Choroid plexus epithelial cell (primary cell): ENCODE measurements around the gene PIGH.
"Not testable (repeated sequence)": the region's sequence is repeated elsewhere in the genome, so short reads cannot be mapped to it uniquely, and the experiment has no call there.

Source experiments
- DNase-seq: peaks from one replicate; pipeline ENCODE4 v3.0.0-alpha.2; 2010; ENCODE audit warnings: low read depth
- H3K4me3 ChIP-seq: 2 replicates; pipeline ENCODE4 v1.5.1; 2011; ENCODE audit warnings: low read depth, mild to moderate bottlenecking, control low read depth, low read length, moderate library complexity
- TF ChIP-seq, protein P1 (sequence below): conservative IDR thresholded peaks from 2 replicates; pipeline ENCODE4 v1.5.1; 2011; ENCODE audit warnings: low read depth, mild to moderate bottlenecking, control low read depth, inconsistent platforms, low read length, moderate library complexity

The PIGH gene

DNA sequence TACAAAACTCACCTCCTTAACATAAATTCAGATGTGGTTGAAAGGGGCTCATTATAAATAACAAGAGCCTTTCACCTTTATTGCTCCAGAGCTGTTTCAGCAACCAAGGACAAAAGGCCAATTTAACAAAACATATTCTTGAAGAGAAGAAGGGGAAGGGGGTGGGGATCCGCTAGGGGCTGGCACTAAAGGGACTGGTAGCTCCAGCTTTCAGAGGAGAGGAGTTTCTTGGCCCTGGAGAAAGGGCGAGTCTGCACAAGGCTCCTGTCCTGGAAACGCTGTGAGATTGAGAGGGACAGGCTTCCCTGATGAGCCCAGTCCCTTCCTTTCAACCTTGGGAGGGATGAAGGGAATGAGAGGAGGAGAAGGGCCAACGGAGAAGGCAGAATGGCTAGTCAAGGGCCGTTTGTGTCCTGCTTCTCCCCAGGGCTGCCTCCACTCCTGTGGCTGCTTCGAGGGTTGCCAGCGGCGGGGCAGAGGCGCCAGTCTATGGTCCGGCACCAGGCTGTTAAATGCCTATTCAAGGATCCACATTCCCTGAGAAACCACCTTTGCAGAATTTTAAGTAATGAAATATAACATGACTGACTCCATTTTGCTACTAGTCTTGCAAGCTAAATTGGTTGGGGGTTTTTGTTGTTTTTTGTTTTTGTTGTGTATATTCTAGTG, 9.7 kb upstream of the PIGH start:
- TF ChIP-seq, protein P1, sequence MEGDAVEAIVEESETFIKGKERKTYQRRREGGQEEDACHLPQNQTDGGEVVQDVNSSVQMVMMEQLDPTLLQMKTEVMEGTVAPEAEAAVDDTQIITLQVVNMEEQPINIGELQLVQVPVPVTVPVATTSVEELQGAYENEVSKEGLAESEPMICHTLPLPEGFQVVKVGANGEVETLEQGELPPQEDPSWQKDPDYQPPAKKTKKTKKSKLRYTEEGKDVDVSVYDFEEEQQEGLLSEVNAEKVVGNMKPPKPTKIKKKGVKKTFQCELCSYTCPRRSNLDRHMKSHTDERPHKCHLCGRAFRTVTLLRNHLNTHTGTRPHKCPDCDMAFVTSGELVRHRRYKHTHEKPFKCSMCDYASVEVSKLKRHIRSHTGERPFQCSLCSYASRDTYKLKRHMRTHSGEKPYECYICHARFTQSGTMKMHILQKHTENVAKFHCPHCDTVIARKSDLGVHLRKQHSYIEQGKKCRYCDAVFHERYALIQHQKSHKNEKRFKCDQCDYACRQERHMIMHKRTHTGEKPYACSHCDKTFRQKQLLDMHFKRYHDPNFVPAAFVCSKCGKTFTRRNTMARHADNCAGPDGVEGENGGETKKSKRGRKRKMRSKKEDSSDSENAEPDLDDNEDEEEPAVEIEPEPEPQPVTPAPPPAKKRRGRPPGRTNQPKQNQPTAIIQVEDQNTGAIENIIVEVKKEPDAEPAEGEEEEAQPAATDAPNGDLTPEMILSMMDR: no peak
- DNase-seq: no peak
- H3K4me3 ChIP-seq: no peak overlapping the region

DNA sequence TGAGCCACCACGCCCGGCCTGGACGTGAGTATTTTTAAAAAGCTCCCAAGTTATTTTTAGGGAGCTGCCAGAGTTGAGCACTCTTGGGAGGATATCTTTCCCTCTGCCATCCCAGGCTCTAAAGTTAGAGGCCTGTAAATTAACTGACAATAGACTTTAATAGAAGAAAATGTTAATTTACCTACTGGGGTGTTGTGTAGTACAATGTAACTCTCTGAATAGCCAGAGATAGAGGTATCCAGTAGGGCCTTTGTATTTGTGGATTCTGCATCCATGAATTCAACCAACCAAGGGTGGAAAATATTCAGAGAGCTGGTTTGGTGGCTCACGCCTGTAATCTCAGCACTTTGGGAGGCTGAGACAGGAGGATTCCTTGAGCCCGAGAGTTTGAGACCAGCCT, 7.6 kb upstream of the PIGH start:
- H3K4me3 ChIP-seq: no peak overlapping the region
- TF ChIP-seq, protein P1: no peak
- DNase-seq: no peak

DNA sequence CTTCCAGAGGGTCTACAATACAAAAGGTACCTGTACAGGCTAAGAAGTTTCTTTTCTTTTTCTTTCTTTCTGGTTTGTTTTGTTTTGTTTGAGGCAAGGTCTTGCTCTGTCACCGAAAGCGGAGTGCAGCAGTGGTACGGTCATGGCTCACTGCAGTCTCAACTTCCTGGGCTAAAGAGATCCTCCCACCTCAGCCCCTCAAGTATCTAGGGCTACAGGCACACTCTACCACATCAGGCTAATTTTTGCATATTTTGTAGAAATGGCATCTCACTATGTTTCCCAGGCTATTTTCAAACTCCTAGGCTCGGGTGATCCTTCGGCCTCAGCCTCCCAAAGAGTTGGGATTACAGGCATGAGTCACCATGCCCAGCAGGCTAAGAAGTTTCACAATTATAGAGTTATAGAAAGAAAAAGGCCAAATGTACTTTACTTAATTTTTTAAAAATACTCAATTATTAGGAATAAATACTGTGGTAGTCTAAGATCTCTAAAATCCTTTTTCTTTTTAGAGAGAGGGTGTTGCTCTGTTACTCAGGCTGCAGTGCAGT, 3.0 kb upstream of the PIGH start:
- no peak overlapping the region for H3K4me3 ChIP-seq
- TF ChIP-seq, protein P1: no peak
- DNase-seq: peak; percentile 57

DNA sequence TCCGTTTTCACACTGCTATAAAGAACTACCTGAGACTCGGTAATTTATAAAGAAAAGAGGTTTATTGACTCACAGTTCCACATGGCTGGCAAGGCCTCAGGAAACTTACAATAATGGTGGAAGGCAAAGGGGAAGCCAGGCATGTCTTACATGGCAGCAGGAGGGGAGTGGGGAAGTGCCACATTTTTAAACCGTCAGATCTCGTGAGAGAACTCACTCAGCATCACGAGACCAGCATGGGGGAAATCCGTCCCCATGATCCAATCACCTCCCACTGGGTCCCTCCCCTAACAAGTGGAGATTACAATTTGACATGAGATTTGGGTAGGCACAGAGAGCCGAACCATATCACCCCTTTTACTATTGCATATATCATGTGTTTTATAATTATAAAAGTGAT, 2.0 kb upstream of the PIGH start:
- no peak for DNase-seq
- H3K4me3 ChIP-seq: no peak overlapping the region
- TF ChIP-seq, protein P1: no peak

- H3K4me3 ChIP-seq: peak overlapping the region; percentile 95
- DNase-seq: not testable (repeated sequence)
These were observed 500 bp upstream of the PIGH start for GRCh38 chr14:67600562-67600974.

DNA sequence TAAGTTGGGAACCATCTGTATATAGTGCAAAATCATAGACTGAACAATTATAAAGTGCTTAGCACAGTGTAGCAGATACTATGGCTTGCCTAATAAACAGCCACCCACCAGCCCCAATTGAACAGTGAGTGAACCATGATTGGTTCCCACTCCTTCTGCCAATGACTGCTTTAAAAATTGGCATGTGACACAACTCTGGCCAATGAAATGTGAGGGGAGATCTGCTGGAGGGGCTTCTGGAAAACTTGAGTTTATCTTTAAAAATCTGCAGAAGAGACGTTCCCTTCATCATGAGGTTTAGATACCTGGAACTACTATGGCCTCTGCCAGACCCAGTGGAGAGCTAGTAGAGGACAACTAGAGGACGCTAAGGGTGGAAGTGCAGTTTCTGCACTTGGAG, 4.7 kb downstream of the PIGH start:
- TF ChIP-seq, protein P1: no peak
- no peak for DNase-seq
- no peak overlapping the region for H3K4me3 ChIP-seq

- H3K4me3 ChIP-seq, DNase-seq: not testable (repeated sequence)
These were observed 6.4 kb downstream of the PIGH start for GRCh38 chr14:67593650-67594049.

GRCh38 chr14:67589204-67589770, 10.8 kb downstream of the PIGH start:
- TF ChIP-seq, protein P1: no peak
- DNase-seq: no peak
- H3K4me3 ChIP-seq: no peak overlapping the region
